Psoas muscle (tissue), 8 donors: ENCODE results near the gene SCRN2. TPM values are rescaled to one million over a fixed set of nuclear protein-coding genes. Genes with fewer than 3 reads are reported as not detected.

Source experiments
- ATAC-seq, 4 donors: fragments of 200-7000 bp; cut with Tn5 transposase; one replicate each; pipeline ENCODE4 v1.9.1; 2020; ENCODE audit warnings: moderate library complexity in 3 of 4, mild to moderate bottlenecking in 2 of 4
- DNase-seq, 2 donors: peaks; one replicate each; pipeline ENCODE4 v3.0.0-alpha.2; 2020
- H3K27ac ChIP-seq: fragments of 200-600 bp; one replicate; pipeline ENCODE4 v1.8.0; 2022
- H3K27me3 ChIP-seq, 3 donors: fragments of 200-600 bp in 1 of 3; one replicate each; pipeline versions ENCODE4 v1.6.1 to v1.8.0; 2013 to 2022; ENCODE audit warnings: low read length in 2 of 3, mild to moderate bottlenecking in 2 of 3, moderate library complexity in 1 of 3; ENCODE audit not compliant: insufficient read depth in 3 of 3
- H3K36me3 ChIP-seq, 2 donors: fragments of 200-600 bp in 1 of 2; one replicate each; pipeline versions ENCODE4 v1.6.1 to v1.8.0; 2013 to 2022; ENCODE audit warnings: low read depth in 1 of 2, mild to moderate bottlenecking in 1 of 2, moderate library complexity in 1 of 2; ENCODE audit not compliant: insufficient read depth in 1 of 2
- H3K4me1 ChIP-seq: fragments of 200-600 bp; one replicate; pipeline ENCODE4 v1.8.0; 2022
- H3K4me3 ChIP-seq: fragments of 200-600 bp; one replicate; pipeline ENCODE4 v1.8.0; 2022; ENCODE audit warnings: mild to moderate bottlenecking
- H3K9me3 ChIP-seq: fragments of 200-600 bp; one replicate; pipeline ENCODE4 v1.8.0; 2022
- WGBS, 3 donors: extraction: QIAGEN DNeasy Blood & Tissue Kit; methylation state at CpG; one replicate each; pipeline versions ENCODE4 v1.1.6 to v1.1.7; 2013; 5-methylcytosine and 5-hydroxymethylcytosine counted together
- intact Hi-C, 2 donors: fragments of 100-400 bp; cut with DNase I; formaldehyde crosslinking; loops; one replicate each; pipeline versions ENCODE4 v1.11.0 to v1.14.2; 2022
- polyA plus RNA-seq, 3 donors: library from polyadenylated mRNA; stranded (reverse); fragments of 200-250 nt; gene quantifications; one replicate each; pipeline ENCODE4 v1.2.3, GENCODE V29; 2013
- total RNA-seq, 4 donors: library from RNA; stranded (reverse); fragmentation: NEBNext Ultra II Directional in 2 of 4; extraction: Animal tissue kit (Norgen Biotek cat#: 25700) in 2 of 4; gene quantifications; one replicate each; pipeline versions ENCODE4 v1.2.1 to v1.2.4, GENCODE V29; 2021 to 2023
- TF ChIP-seq, protein P1 (sequence below): fragments of 200-600 bp; IDR thresholded peaks from one replicate; pipeline ENCODE4 v1.8.0; 2022; ENCODE audit warnings: antibody characterized with exemption
- donor health status: healthy with polysubstance abuse.
- donor health status: DM: no; HTN: no; CAD: no; lungs with moderate emphysema.
- donor health status: Bipolar disorder and iron deficiency.
- donor health status: healthy.
- donor health status: DM: yes; HTN: yes; CAD: no.
- donor health status: DM: no; HTN: no; CAD: no.
- donor health status: DM: no; HTN: no; CAD: no.
- donor health status: DM: yes; HTN: yes; CAD: no.

The SCRN2 gene
- total and polyA plus RNA-seq, 7 donors, result 10.7 to 33.5 (median 17.3) TPM

DNA sequence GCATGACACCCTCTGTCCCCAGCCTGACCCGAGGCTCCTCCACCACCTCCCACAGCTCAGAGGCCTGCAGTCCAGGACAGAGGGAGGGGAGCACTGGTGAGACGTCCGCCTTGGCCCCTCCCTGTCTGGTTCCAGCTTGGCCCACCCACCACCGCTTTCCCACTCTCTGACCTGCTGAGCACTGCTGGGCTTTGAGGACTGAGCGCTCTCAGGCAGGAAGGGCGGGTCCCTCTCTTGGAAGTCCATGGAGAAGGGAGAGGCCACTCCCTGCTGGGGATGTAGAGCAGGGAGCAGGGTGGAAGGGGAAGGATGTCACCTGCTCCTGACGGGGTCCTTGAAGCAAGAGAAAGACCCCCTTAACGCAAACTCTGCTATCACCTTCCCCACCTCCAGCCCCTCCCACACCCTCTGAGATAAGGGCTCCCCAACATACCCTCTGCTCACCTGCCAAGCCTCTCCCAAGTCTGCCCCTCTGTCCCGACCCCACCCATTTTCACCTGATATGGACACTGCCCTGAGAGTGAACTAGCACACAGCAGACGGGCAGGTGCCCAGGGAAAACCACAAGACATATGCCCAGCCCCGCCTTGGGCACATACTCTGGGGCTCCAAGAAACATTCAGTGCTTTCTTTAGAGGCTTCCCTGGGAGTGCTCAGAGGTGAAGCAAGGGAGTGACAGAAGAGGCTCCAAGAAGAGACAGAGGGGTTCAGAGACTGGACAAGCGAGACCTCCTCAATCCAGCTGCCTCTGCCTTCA is 20.9 kb downstream of the SCRN2 start:
- H3K4me1 ChIP-seq, result peaks cover 21% of the 10 kb centered on the region
- peak overlapping the region; percentile 92 for H3K27ac ChIP-seq
- WGBS, 3 donors, result 43 to 69% (median 52%) methylated on average over 10 to 12 of the region's 12 CpGs
- TF ChIP-seq, protein P1, sequence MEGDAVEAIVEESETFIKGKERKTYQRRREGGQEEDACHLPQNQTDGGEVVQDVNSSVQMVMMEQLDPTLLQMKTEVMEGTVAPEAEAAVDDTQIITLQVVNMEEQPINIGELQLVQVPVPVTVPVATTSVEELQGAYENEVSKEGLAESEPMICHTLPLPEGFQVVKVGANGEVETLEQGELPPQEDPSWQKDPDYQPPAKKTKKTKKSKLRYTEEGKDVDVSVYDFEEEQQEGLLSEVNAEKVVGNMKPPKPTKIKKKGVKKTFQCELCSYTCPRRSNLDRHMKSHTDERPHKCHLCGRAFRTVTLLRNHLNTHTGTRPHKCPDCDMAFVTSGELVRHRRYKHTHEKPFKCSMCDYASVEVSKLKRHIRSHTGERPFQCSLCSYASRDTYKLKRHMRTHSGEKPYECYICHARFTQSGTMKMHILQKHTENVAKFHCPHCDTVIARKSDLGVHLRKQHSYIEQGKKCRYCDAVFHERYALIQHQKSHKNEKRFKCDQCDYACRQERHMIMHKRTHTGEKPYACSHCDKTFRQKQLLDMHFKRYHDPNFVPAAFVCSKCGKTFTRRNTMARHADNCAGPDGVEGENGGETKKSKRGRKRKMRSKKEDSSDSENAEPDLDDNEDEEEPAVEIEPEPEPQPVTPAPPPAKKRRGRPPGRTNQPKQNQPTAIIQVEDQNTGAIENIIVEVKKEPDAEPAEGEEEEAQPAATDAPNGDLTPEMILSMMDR, result no peak
- H3K9me3 ChIP-seq, result no peaks in the 10 kb centered on the region
- ATAC-seq, result peak in 3 of 4 donors; percentile 50 to 63 (median 52)
- H3K36me3 ChIP-seq, result peaks cover 0 to 68% of the 10 kb centered on the region in 2 donors
- intact Hi-C loops, result loop anchor here in 1 of 2 donors (10.0 kb wide), 1 partner anchor 305 kb away; no protein-coding TSS in a partner anchor
- no peak for DNase-seq
- no peaks in the 10 kb centered on the region for H3K27me3 ChIP-seq
- peak overlapping the region; percentile 84 for H3K4me3 ChIP-seq

DNA sequence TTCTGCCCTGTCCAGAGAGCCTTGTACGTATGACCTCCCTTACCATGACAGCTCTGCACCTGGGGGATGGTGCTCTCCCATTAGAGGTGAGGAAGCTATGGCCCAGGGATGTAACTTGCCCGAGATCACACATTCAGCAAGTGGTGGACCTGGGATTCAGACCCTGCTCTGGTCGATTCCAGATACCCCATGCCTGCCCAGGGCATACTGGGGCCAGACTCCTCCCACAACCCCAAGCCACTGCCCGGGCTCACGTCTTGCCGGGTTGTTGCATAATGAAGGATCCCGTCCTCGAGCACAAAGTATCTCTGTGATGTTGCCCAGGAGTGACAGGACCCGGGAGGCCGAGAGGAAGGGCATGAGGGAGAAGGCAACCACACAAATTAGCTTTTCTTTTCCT is 21.6 kb downstream of the SCRN2 start:
- Histone ChIP-seq H3K27ac (peak overlapping the region; percentile 92), H3K4me1 (peaks cover 21% of the 10 kb centered on the region), H3K9me3 (no peaks in the 10 kb centered on the region), H3K27me3 (no peaks in the 10 kb centered on the region), H3K36me3 (peaks cover 0 to 68% of the 10 kb centered on the region in 2 donors), H3K4me3 (peak overlapping the region; percentile 84)
- ATAC-seq, result no peak
- DNase-seq, result peak in 1 of 2 donors; percentile 51
- TF ChIP-seq, protein P1, result no peak
- intact Hi-C loops, result no loop called here
- 44 to 74% (median 51%) methylated on average over 10 of the region's 10 CpGs for WGBS, 3 donors

DNA sequence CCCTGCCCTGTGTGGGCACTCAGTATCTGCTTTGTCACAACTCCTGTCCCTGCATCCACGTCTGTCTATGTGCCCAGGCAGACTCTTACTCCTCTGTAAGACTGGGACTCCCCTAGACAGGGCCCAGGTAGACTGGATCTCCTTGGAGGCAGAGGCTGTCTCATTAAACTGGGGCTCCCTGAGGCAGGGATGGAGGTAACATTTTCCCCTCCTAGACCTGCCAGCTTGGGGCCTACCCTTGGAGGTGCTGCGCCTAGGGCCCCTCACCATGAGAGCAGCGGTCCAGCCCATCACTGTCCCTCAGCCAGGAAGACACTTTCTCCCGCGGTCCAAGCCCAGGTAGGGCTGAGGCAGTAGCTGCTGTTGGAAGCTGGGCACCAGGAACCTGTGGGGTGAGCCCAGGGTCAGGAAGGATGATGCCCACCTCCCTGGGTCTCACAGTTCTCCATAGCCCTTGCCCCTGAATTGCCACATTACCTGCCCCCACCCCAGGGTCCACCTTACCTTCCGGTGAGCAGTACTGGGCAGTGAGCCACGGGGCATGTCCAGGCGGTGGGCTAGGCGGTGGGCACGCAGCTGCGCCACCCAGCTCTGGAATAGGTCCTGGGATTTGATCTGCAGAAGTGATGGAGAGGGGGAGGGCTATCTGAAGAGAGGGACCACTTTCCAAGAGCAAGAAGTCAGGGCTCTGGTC is 22.9 kb downstream of the SCRN2 start:
- intact Hi-C loops, result no loop called here
- WGBS, 3 donors, result 90 to 94% (median 93%) methylated on average over 11 of the region's 11 CpGs

DNA sequence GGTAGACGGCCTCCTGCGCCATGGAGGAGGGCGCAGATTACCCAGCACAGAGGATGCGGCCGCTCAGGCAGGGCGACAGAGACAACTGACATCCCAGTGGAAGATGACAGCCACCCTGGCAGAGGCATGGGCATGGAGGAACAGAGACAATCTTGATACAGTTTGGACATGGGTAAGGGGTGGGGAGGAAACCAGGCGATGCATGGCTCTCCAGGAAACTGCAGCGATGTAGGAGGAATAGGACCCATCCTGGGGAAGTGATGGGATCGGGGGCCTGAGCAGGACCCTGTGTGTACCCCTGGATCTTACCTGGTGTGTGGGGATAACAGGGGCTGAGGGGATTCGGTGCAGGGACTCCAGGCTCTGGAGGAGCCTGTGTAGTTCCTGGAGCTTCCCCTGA is 24.1 kb downstream of the SCRN2 start:
- Histone ChIP-seq H3K4me3 (no peak overlapping the region), H3K27me3 (no peaks in the 10 kb centered on the region), H3K36me3 (peaks cover 0 to 76% of the 10 kb centered on the region in 2 donors), H3K27ac (no peak overlapping the region), H3K4me1 (peaks cover 14% of the 10 kb centered on the region), H3K9me3 (no peaks in the 10 kb centered on the region)
- TF ChIP-seq, protein P1, result no peak
- DNase-seq (no peak), ATAC-seq (no peak)
- WGBS, 3 donors, result 95 to 96% (median 96%) methylated on average over 10 of the region's 10 CpGs
- intact Hi-C loops, result no loop called here

More for the DNA sequence above, 22.9 kb downstream of the SCRN2 start:
- Histone ChIP-seq H3K27me3 (no peaks in the 10 kb centered on the region), H3K4me1 (peaks cover 21% of the 10 kb centered on the region), H3K9me3 (no peaks in the 10 kb centered on the region), H3K27ac (no peak overlapping the region), H3K36me3 (peaks cover 0 to 68% of the 10 kb centered on the region in 2 donors), H3K4me3 (no peak overlapping the region)
- TF ChIP-seq, protein P1, result no peak
- ATAC-seq, result no peak
- no peak for DNase-seq
